B cell (primary cell): Measurements from ENCODE around the gene DYNLL2. TPM values are rescaled to one million over a fixed set of nuclear protein-coding genes. Genes with fewer than 3 reads are reported as not detected.

Experiments used
- ATAC-seq: fragments of 200-7000 bp; cut with Tn5 transposase; one replicate; pipeline ENCODE4 v1.10.0; 2021; ENCODE audit warnings: low read depth, mild to moderate bottlenecking, moderate number of reproducible peaks, moderate library complexity
- CTCF ChIA-PET: fragments of 350-600 bp; sonication (Branson Sonifier 250); formaldehyde crosslinking; loops from one replicate; lab custom pipeline; 2021; ENCODE audit warnings: antibody characterized with exemption, inconsistent platforms; lab: Charles Lee
- POLR2A ChIA-PET: fragments of 350-600 bp; sonication (Branson Sonifier 250); formaldehyde crosslinking; loops from one replicate; lab custom pipeline; 2021; ENCODE audit warnings: antibody characterized with exemption; lab: Charles Lee
- DNase-seq: peaks from one replicate; pipeline ENCODE4 v3.0.0; 2013
- H2AFZ ChIP-seq: 2 replicates; pipeline ENCODE4 v1.6.1; 2012; ENCODE audit warnings: mild to moderate bottlenecking, low read depth, low read length; ENCODE audit not compliant: insufficient read depth, poor library complexity, severe bottlenecking
- H3K27ac ChIP-seq, 2 donors: 1 replicate in 1 of 2; 2 replicates in 1 of 2; pipeline ENCODE4 v1.5.1; 2012 to 2013; ENCODE audit warnings: low read length in 2 of 2, mild to moderate bottlenecking in 2 of 2, moderate library complexity in 1 of 2
- H3K27me3 ChIP-seq, 4 experiments: fragments of 200-600 bp in 1 of 4; sonication (generic) in 1 of 4; replicated peaks in 1 of 4; 1 replicate in 2 of 4; 2 replicates in 2 of 4; pipeline versions ENCODE4 v1.6.1 to v1.7.0; 2013 to 2016; ENCODE audit warnings: low read length in 3 of 4, mild to moderate bottlenecking in 2 of 4, mixed read lengths in 1 of 4, moderate library complexity in 1 of 4; ENCODE audit not compliant: insufficient read depth in 4 of 4, control insufficient read depth in 3 of 4; ENCODE audit errors: control extremely low read depth in 1 of 4
- H3K36me3 ChIP-seq, 2 experiments: replicated peaks in 1 of 2; 1 replicate in 1 of 2; 2 replicates in 1 of 2; pipeline versions ENCODE4 v1.6.1 to v1.7.1; 2013; ENCODE audit warnings: low read length in 1 of 2; ENCODE audit not compliant: insufficient read depth in 2 of 2, control insufficient read depth in 1 of 2; ENCODE audit errors: control extremely low read depth in 1 of 2, extremely low read depth in 1 of 2
- H3K4me1 ChIP-seq, 2 donors: fragments of 200-600 bp in 1 of 2; sonication (generic) in 1 of 2; 1 replicate in 1 of 2; 2 replicates in 1 of 2; pipeline versions ENCODE4 v1.5.1 to v1.6.1; 2013 to 2017; ENCODE audit warnings: low read length in 2 of 2; ENCODE audit not compliant: control insufficient read depth in 2 of 2, insufficient read depth in 2 of 2
- H3K4me2 ChIP-seq: replicated peaks from 2 replicates; pipeline ENCODE3; 2012; ENCODE audit warnings: mild to moderate bottlenecking, low read depth, low read length; ENCODE audit not compliant: poor library complexity, severe bottlenecking
- H3K4me3 ChIP-seq, 5 experiments: fragments of 200-600 bp in 1 of 5; sonication (generic) in 1 of 5; 1 replicate in 3 of 5; 2 replicates in 2 of 5; pipeline versions ENCODE4 v1.5.1 to v1.7.0; 2011 to 2016; ENCODE audit warnings: low read length in 4 of 5, mild to moderate bottlenecking in 4 of 5, low read depth in 2 of 5, control low read depth in 1 of 5, moderate library complexity in 1 of 5; ENCODE audit not compliant: insufficient read depth in 1 of 5; ENCODE audit errors: control extremely low read depth in 1 of 5, extremely low read depth in 1 of 5
- H3K79me2 ChIP-seq: fragments of 200-600 bp; sonication (generic); one replicate; pipeline ENCODE4 v1.6.0; 2016; ENCODE audit warnings: low read length; ENCODE audit not compliant: control insufficient read depth, insufficient read depth
- H3K9ac ChIP-seq: fragments of 200-600 bp; sonication (generic); 2 replicates; pipeline ENCODE4 v1.6.1; 2017; ENCODE audit warnings: mild to moderate bottlenecking, low read length, moderate library complexity
- H3K9me3 ChIP-seq, 3 donors: one replicate each; pipeline versions ENCODE4 v1.6.1 to v1.7.1; 2013; ENCODE audit warnings: low read length in 2 of 3; ENCODE audit not compliant: control insufficient read depth in 2 of 3, insufficient read depth in 1 of 3; ENCODE audit errors: control extremely low read depth in 1 of 3
- H4K20me1 ChIP-seq: 2 replicates; pipeline ENCODE4 v1.6.0; 2012; ENCODE audit warnings: mild to moderate bottlenecking, low read length; ENCODE audit not compliant: insufficient read depth, control insufficient read depth, poor library complexity, severe bottlenecking
- H3K27ac Mint-ChIP-seq: one replicate; pipeline ENCODE4 v1.8.0; 2021; ENCODE audit warnings: mixed read lengths
- H3K27me3 Mint-ChIP-seq: one replicate; pipeline ENCODE4 v1.8.0; 2021; ENCODE audit warnings: mixed read lengths
- H3K4me1 Mint-ChIP-seq: one replicate; pipeline ENCODE4 v1.8.0; 2021; ENCODE audit warnings: mixed read lengths
- H3K4me3 Mint-ChIP-seq: one replicate; pipeline ENCODE4 v1.8.0; 2021; ENCODE audit warnings: mixed read lengths
- H3K9me3 Mint-ChIP-seq: one replicate; pipeline ENCODE4 v1.8.0; 2022; ENCODE audit warnings: mixed read lengths; ENCODE audit not compliant: insufficient read depth
- CTCF ChIP-seq: fragments of 200-600 bp; IDR thresholded peaks from one replicate; pipeline ENCODE4 v1.8.0; 2022; ENCODE audit warnings: antibody characterized with exemption, mild to moderate bottlenecking
- EZH2 ChIP-seq: IDR thresholded peaks from 2 replicates; pipeline ENCODE4 v1.6.1; 2012; ENCODE audit warnings: borderline replicate concordance, low read depth, mild to moderate bottlenecking, moderate library complexity, low read length; ENCODE audit not compliant: insufficient read depth, poor library complexity, severe bottlenecking
- WGBS: methylation state at CpG from one replicate; pipeline ENCODE4 v1.1.5; 2013; ENCODE audit warnings: missing lambda C conversion rate; ENCODE audit not compliant: insufficient coverage; 5-methylcytosine and 5-hydroxymethylcytosine counted together
- intact Hi-C: fragments of 100-400 bp; cut with micrococcal nuclease; formaldehyde crosslinking; loops from one replicate; pipeline ENCODE4 v1.10.0; 2022
- polyA plus RNA-seq: library from polyadenylated mRNA; depleted of rRNA; stranded (reverse); fragments of >200 nt; gene quantifications from 2 replicates; pipeline ENCODE4 v1.2.3, GENCODE V29; 2012
- total RNA-seq, 2 donors: library from RNA; stranded (reverse); fragments of 120-200 nt in 1 of 2; gene quantifications; 1 replicate in 1 of 2; 2 replicates in 1 of 2; pipeline versions ENCODE4 v1.2.3 to v1.2.4, GENCODE V29; 2013 to 2022

The DYNLL2 gene
- total and polyA plus RNA-seq, 2 donors (not counting 1 experiment from before 2014, with no cell fraction given): 10.1 to 25.2 TPM

- DNase-seq: no peak
- H3K27me3 ChIP-seq: peaks cover 0 to 9% (median 3%) of the 10 kb centered on the region in 4 experiments
- H3K36me3 ChIP-seq: no peaks in the 10 kb centered on the region
- H3K9me3 ChIP-seq: peaks cover 5 to 28% (median 17%) of the 10 kb centered on the region in 3 donors
- H2AFZ ChIP-seq: no peak overlapping the region
- intact Hi-C loops: no loop called here
- ChIA-PET POLR2A (no interaction called here), CTCF (no interaction called here)
- no peaks in the 10 kb centered on the region for H3K4me1 Mint-ChIP-seq
- H3K27me3 Mint-ChIP-seq: peaks cover 52% of the 10 kb centered on the region
- no peaks in the 10 kb centered on the region for H3K4me1 ChIP-seq
- no peak overlapping the region for H3K4me3 ChIP-seq
- H3K27ac Mint-ChIP-seq: no peak overlapping the region
- ATAC-seq: no peak
- no peak overlapping the region for H3K27ac ChIP-seq
- no peak overlapping the region for H3K9ac ChIP-seq
- no peaks in the 10 kb centered on the region for H4K20me1 ChIP-seq
- H3K9me3 Mint-ChIP-seq: peaks cover 23% of the 10 kb centered on the region
- H3K4me2 ChIP-seq: no peak overlapping the region
- TF ChIP-seq EZH2 (no peak), CTCF (no peak)
- WGBS: no CpG with 5 or more reads among the region's 1 CpG
- H3K79me2 ChIP-seq: no peaks in the 10 kb centered on the region
- no peak overlapping the region for H3K4me3 Mint-ChIP-seq
These were observed 61.6 kb downstream of the DYNLL2 start for GRCh38 chr17:58144801-58145200.

Other genes with a start within 250 kb of the DYNLL2 start
- 25.4 and 32.3 TPM in 2 replicates for gene MRPS23, start 233.4 kb upstream of the DYNLL2 start, total RNA-seq
- 9.0 and 10.3 TPM in 2 replicates for gene MRPS23, start 233.4 kb upstream of the DYNLL2 start, polyA plus RNA-seq
- gene CUEDC1, start 128.0 kb upstream of the DYNLL2 start, total RNA-seq: not detected in 2 replicates
- gene CUEDC1, start 128.0 kb upstream of the DYNLL2 start, polyA plus RNA-seq: 0.30 and 0.57 TPM in 2 replicates
- 63.9 and 75.9 TPM in 2 replicates for gene VEZF1, start 95.2 kb upstream of the DYNLL2 start, total RNA-seq
- gene VEZF1, start 95.2 kb upstream of the DYNLL2 start, polyA plus RNA-seq: 13.0 and 14.7 TPM in 2 replicates
- 221 and 250 TPM in 2 replicates for gene SRSF1, start 76.2 kb upstream of the DYNLL2 start, total RNA-seq
- 163 and 234 TPM in 2 replicates for gene SRSF1, start 76.2 kb upstream of the DYNLL2 start, polyA plus RNA-seq
- gene OR4D1, start 65.0 kb downstream of the DYNLL2 start, total RNA-seq: not detected in 2 replicates
- 0.01 and 0.03 TPM in 2 replicates for gene OR4D1, start 65.0 kb downstream of the DYNLL2 start, polyA plus RNA-seq
- not detected in 2 replicates for gene OR4D2, start 83.6 kb downstream of the DYNLL2 start, total RNA-seq
- gene OR4D2, start 83.6 kb downstream of the DYNLL2 start, polyA plus RNA-seq: not detected in 2 replicates
- gene EPX, start 109.3 kb downstream of the DYNLL2 start, total RNA-seq: not detected in 2 replicates
- gene EPX, start 109.3 kb downstream of the DYNLL2 start, polyA plus RNA-seq: not detected in 2 replicates
- gene MKS1, start 135.8 kb downstream of the DYNLL2 start, total RNA-seq: 16.3 and 19.6 TPM in 2 replicates
- gene MKS1, start 135.8 kb downstream of the DYNLL2 start, polyA plus RNA-seq: 6.3 and 8.3 TPM in 2 replicates
- not detected in 2 replicates for gene LPO, start 155.2 kb downstream of the DYNLL2 start, total RNA-seq
- gene LPO, start 155.2 kb downstream of the DYNLL2 start, polyA plus RNA-seq: not detected in 2 replicates
- 0.73 TPM in 1 of 2 replicates, not detected in the other for gene MPO, start 197.5 kb downstream of the DYNLL2 start, total RNA-seq
- gene MPO, start 197.5 kb downstream of the DYNLL2 start, polyA plus RNA-seq: 0.07 TPM in 1 of 2 replicates, not detected in the other
- gene TSPOAP1, start 245.4 kb downstream of the DYNLL2 start, total RNA-seq: 25.2 and 30.7 TPM in 2 replicates
- gene TSPOAP1, start 245.4 kb downstream of the DYNLL2 start, polyA plus RNA-seq: 10.8 and 16.0 TPM in 2 replicates